Right lobe of liver (tissue), 4 donors: Measurements from ENCODE around the gene PFN1.

ENCODE experiments used
- CTCF ChIP-seq, 4 donors: fragments of 200-600 bp in 3 of 4; fragments of 450-650 bp in 1 of 4; IDR thresholded peaks; one replicate each; pipeline versions ENCODE4 v1.5.1 to v1.8.0; 2016 to 2022; ENCODE audit warnings: antibody characterized with exemption in 4 of 4, mild to moderate bottlenecking in 2 of 4
- POLR2A ChIP-seq: fragments of 450-650 bp; IDR thresholded peaks from one replicate; pipeline ENCODE4 v1.6.1; 2017; ENCODE audit warnings: antibody characterized with exemption, mild to moderate bottlenecking
- donor health status: DM: no; HTN: no; CAD: no.
- donor health status: DM: no; HTN: no; CAD: no.
- donor health status: DM: no; HTN: yes; CAD: no.

GRCh38 chr17:4900231-4901107 is 47.9 kb downstream of the PFN1 start:
- no peak for TF ChIP-seq POLR2A
- TF ChIP-seq CTCF (IDR thresholded peaks at IDR 0.05), result no peak
